CD4-positive, alpha-beta T cell treated with Interleukin-17A for 1 hour (primary cell): Measurements from ENCODE around the gene KHDC1.
"Not testable (repeated sequence)": the region's sequence is repeated elsewhere in the genome, so short reads cannot be mapped to it uniquely, and the experiment has no call there.

ENCODE experiments used
- DNase-seq: peaks from one replicate; pipeline ENCODE4 v3.0.0-alpha.2; 2020

KHDC1 gene

GRCh38 chr6:73248192-73248903 lies 14.6 kb downstream of the KHDC1 start:
- no peak for DNase-seq

- no peak for DNase-seq
Measured at GRCh38 chr6:73242001-73242400, 21.0 kb downstream of the KHDC1 start.

GRCh38 chr6:73240730-73241129 lies 22.3 kb downstream of the KHDC1 start:
- DNase-seq, result no peak

- DNase-seq, result no peak
Measured at GRCh38 chr6:73236144-73236750, 26.7 kb downstream of the KHDC1 start.

GRCh38 chr6:73234733-73235132 lies 28.3 kb downstream of the KHDC1 start:
- DNase-seq, result no peak

- not testable (repeated sequence) for DNase-seq
Measured at GRCh38 chr6:73233971-73234370, 29.0 kb downstream of the KHDC1 start.

GRCh38 chr6:73233048-73233447 lies 29.9 kb downstream of the KHDC1 start:
- DNase-seq, result no peak

GRCh38 chr6:73231986-73232391 lies 31.0 kb downstream of the KHDC1 start:
- no peak for DNase-seq

- no peak for DNase-seq
Measured at GRCh38 chr6:73227606-73228255, 35.3 kb downstream of the KHDC1 start.

GRCh38 chr6:73225396-73225795 lies 37.6 kb downstream of the KHDC1 start, which contains the start of gene KHDC1L:
Gene KHDC1L (minus strand): TSS chr6:73225496. CDS start chr6:73225408, 88 bp downstream.
- DNase-seq, result no peak

GRCh38 chr6:73216859-73217258 lies 46.1 kb downstream of the KHDC1 start:
- no peak for DNase-seq

- no peak for DNase-seq
Measured at GRCh38 chr6:73209117-73209516, 53.9 kb downstream of the KHDC1 start.

GRCh38 chr6:73207221-73207837 lies 55.7 kb downstream of the KHDC1 start:
- DNase-seq, result no peak

GRCh38 chr6:73204252-73204651 lies 58.7 kb downstream of the KHDC1 start:
- DNase-seq, result no peak

GRCh38 chr6:73203098-73203497 lies 59.9 kb downstream of the KHDC1 start:
- no peak for DNase-seq

- no peak for DNase-seq
Measured at GRCh38 chr6:73200735-73201134, 62.3 kb downstream of the KHDC1 start.

- DNase-seq, result no peak
Measured at GRCh38 chr6:73200247-73200646, 62.7 kb downstream of the KHDC1 start.

GRCh38 chr6:73194744-73195143 lies 68.3 kb downstream of the KHDC1 start:
- no peak for DNase-seq

- not testable (repeated sequence) for DNase-seq
Measured at GRCh38 chr6:73193302-73193701, 69.7 kb downstream of the KHDC1 start.
